Vagina (tissue), 2 donors: Measurements from ENCODE around the gene ASAP3. TPM values are rescaled to one million over a fixed set of nuclear protein-coding genes. Genes with fewer than 3 reads are reported as not detected.

Source experiments
- DNase-seq, 2 donors: peaks; one replicate each; pipeline ENCODE4 v3.0.0-alpha.2; 2017; ENCODE audit errors: extremely low spot score in 2 of 2
- H3K27ac ChIP-seq: fragments of 200-600 bp; sonication (generic); one replicate; pipeline ENCODE4 v1.5.1; 2019
- H3K27me3 ChIP-seq: fragments of 200-600 bp; sonication (generic); one replicate; pipeline ENCODE4 v1.5.1; 2019
- H3K36me3 ChIP-seq, 2 donors: fragments of 200-600 bp; sonication (generic); one replicate each; pipeline ENCODE4 v1.5.1; 2017 to 2019
- H3K4me1 ChIP-seq: fragments of 200-600 bp; sonication (generic); one replicate; pipeline ENCODE4 v1.5.1; 2019
- H3K4me3 ChIP-seq, 2 donors: fragments of 200-600 bp; sonication (generic); 1 replicate in 1 of 2; 2 replicates in 1 of 2; pipeline ENCODE4 v1.5.1; 2016 to 2019
- H3K9me3 ChIP-seq: fragments of 200-600 bp; sonication (generic); one replicate; pipeline ENCODE4 v1.5.1; 2019
- POLR2A ChIP-seq, 2 donors: fragments of 450-650 bp; IDR thresholded peaks; one replicate each; pipeline ENCODE4 v1.6.1; 2017; ENCODE audit warnings: antibody characterized with exemption in 2 of 2, mild to moderate bottlenecking in 2 of 2, moderate library complexity in 2 of 2
- POLR2AphosphoS5 ChIP-seq, 2 donors: sonication (generic); formaldehyde crosslinking; IDR thresholded peaks; one replicate each; pipeline ENCODE4 v1.9.0; 2017; ENCODE audit warnings: antibody characterized with exemption in 2 of 2, mild to moderate bottlenecking in 2 of 2, low read depth in 1 of 2; ENCODE audit not compliant: insufficient read depth in 1 of 2
- intact Hi-C: fragments of 100-400 bp; cut with DNase I; formaldehyde crosslinking; loops from one replicate; pipeline ENCODE4 v1.15.1; 2023
- total RNA-seq: library from RNA; depleted of rRNA; stranded (reverse); fragments of >200 nt; gene quantifications from one replicate; pipeline ENCODE4 v1.2.3, GENCODE V29; 2016
- TF ChIP-seq, protein P1 (sequence below), 3 experiments: fragments of 450-650 bp in 2 of 3; fragments of 200-600 bp in 1 of 3; sonication (generic) in 1 of 3; IDR thresholded peaks; one replicate each; pipeline ENCODE4 v1.5.1; 2017 to 2019; ENCODE audit warnings: antibody characterized with exemption in 3 of 3, mild to moderate bottlenecking in 2 of 3, moderate library complexity in 2 of 3

Gene ASAP3
- total RNA-seq, 1 donor from 2014 or later, result 79.1 TPM

DNA sequence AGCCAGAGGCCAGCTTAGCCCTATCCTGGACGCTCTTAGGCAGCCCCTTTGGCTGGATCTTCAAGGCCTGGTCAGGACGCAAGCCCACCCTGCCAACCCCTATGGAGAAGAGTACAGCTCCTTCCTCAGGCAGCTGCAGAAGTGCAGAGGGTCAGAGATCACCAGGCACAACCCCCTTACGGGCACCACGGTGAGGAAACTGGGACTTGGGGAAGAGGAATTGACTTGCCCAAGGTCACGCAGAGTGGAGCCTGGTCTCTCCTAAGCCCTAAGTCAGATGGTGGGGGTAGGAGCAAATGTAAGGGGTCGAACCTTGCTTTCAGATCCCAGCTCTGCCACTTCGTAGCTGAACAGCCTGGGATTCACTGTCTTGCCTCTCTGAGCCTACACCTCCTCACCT, 43.4 kb upstream of the ASAP3 start:
- no peak overlapping the region for H3K27ac ChIP-seq
- H3K4me3 ChIP-seq, result no peak overlapping the region
- H3K27me3 ChIP-seq, result no peaks in the 10 kb centered on the region
- no peak for DNase-seq
- H3K9me3 ChIP-seq, result no peaks in the 10 kb centered on the region
- H3K36me3 ChIP-seq, result no peaks in the 10 kb centered on the region
- peaks cover 51% of the 10 kb centered on the region for H3K4me1 ChIP-seq
- intact Hi-C loops, result no loop called here
- no peak for TF ChIP-seq POLR2A (IDR thresholded peaks at IDR 0.05)
- TF ChIP-seq POLR2AphosphoS5 (IDR thresholded peaks at IDR 0.05; ENCODE audit: insufficient read depth in 1 of 2, low read depth in 1 of 2), result no peak
- TF ChIP-seq, protein P1, sequence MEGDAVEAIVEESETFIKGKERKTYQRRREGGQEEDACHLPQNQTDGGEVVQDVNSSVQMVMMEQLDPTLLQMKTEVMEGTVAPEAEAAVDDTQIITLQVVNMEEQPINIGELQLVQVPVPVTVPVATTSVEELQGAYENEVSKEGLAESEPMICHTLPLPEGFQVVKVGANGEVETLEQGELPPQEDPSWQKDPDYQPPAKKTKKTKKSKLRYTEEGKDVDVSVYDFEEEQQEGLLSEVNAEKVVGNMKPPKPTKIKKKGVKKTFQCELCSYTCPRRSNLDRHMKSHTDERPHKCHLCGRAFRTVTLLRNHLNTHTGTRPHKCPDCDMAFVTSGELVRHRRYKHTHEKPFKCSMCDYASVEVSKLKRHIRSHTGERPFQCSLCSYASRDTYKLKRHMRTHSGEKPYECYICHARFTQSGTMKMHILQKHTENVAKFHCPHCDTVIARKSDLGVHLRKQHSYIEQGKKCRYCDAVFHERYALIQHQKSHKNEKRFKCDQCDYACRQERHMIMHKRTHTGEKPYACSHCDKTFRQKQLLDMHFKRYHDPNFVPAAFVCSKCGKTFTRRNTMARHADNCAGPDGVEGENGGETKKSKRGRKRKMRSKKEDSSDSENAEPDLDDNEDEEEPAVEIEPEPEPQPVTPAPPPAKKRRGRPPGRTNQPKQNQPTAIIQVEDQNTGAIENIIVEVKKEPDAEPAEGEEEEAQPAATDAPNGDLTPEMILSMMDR (IDR thresholded peaks at IDR 0.05), result no peak

DNA sequence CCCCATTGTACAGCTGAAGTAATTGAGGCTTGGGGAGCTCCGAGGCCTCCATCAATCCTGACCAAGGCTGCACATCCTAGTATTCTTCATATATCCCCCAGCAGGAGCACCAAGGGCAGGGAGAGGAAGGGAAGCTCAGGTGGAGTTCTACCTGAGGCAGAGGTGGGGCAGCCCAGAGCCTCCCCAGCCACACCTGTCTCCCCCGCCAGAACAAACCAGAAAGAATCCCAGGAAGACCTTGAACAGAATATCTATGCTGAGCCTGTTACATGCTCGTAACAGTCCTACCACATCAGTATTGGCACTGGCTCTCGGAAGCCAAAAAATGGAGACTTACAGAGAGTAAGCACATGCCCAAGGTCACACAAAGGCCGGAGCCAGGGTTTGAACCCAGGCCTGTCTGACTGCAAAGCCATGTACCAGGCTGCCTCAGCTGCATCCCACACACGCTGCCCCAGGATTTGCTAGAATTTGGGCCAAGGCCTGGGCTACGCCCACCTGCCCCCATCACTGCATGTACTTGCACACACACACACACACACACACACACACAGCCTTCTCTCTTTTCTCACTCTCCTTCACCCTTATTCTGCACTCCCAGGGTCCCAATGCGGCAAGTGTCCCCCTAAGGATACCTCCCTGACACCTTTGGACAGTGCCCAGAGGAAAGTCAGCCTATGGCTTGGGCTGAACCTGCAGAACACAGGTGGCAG, 42.5 kb upstream of the ASAP3 start:
- Histone ChIP-seq H3K36me3 (no peaks in the 10 kb centered on the region), H3K27ac (no peak overlapping the region), H3K4me3 (no peak overlapping the region), H3K27me3 (no peaks in the 10 kb centered on the region), H3K4me1 (peaks cover 43% of the 10 kb centered on the region), H3K9me3 (no peaks in the 10 kb centered on the region)
- TF ChIP-seq POLR2A (IDR thresholded peaks at IDR 0.05), result no peak
- TF ChIP-seq POLR2AphosphoS5 (IDR thresholded peaks at IDR 0.05; ENCODE audit: insufficient read depth in 1 of 2, low read depth in 1 of 2), result no peak
- TF ChIP-seq, protein P1 (IDR thresholded peaks at IDR 0.05), result no peak
- intact Hi-C loops, result no loop called here
- no peak for DNase-seq

DNA sequence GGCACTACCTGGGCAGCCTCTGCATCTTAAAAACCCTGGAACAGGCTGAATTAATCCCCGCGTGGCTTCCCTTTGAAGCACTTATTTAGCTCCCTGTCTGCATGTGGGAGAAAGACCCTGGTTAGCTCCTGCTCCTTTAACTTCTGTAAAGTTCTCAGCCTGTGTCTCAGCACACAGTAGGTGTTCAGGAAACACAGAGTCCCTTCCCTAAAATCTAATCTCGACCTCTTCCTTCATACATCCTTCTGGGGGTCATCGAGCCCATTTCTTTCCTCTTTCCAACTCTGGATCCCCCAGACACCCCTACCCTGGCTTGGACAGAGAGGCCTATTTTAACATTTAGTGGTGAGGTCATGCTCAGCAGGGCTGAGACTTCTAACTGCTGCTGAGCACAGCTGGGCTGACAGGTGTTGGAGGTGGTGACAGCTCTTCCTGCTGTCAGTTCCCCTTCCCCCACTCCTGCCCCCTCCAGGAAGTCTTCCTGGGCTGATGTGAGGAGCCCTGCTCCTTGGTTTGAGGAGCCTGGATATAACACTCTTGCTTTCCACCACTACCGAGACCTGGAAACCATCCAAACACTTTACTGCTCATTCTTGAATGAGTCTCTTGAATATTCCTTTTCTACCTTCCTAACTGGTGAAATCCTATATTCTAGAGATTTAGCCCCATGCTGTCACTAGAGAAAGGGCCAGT, 41.7 kb upstream of the ASAP3 start:
- no peaks in the 10 kb centered on the region for H3K36me3 ChIP-seq
- no peak overlapping the region for H3K4me3 ChIP-seq
- H3K4me1 ChIP-seq, result peaks cover 36% of the 10 kb centered on the region
- TF ChIP-seq POLR2A (IDR thresholded peaks at IDR 0.05), result no peak
- TF ChIP-seq, protein P1 (IDR thresholded peaks at IDR 0.05), result no peak
- no peaks in the 10 kb centered on the region for H3K9me3 ChIP-seq
- H3K27me3 ChIP-seq, result no peaks in the 10 kb centered on the region
- no peak overlapping the region for H3K27ac ChIP-seq
- intact Hi-C loops, result no loop called here
- DNase-seq, result no peak

DNA sequence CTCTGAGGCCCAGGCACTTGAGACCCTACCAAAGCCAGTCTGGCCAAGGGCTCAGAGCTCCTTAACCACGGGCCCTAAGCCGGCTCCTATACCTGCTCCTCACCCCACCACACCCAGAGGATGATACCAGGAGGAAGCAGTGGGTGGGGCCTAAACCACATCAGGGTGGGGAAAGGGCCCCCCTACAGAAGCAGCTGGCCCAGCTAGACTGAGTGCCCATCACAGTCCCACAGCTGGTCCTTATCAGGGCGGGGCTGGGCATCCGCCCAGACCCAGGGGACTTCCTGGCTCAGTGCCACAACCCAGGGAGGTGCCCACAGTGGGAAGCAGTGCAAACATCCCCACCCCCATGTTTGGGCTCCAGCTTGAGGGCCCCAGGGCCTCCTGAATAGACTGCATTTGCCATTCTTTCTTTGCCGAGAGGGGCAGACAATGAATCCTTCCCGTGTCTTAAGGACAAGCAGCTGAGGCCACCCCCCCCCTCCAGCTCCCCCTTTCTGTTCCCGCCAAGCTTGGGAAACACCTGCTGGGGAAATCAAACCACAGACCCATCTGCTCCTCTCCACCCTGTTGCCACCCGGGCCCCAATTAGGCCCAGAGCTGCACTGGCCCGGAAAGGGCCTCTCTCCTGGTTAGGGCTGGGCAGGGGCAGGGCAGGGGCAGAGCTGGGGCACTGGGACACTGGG, 40.9 kb upstream of the ASAP3 start:
- TF ChIP-seq POLR2A (IDR thresholded peaks at IDR 0.05), result no peak
- TF ChIP-seq, protein P1 (IDR thresholded peaks at IDR 0.05), result no peak
- no peak for TF ChIP-seq POLR2AphosphoS5 (IDR thresholded peaks at IDR 0.05; ENCODE audit: insufficient read depth in 1 of 2, low read depth in 1 of 2)
- Histone ChIP-seq H3K4me1 (peaks cover 28% of the 10 kb centered on the region), H3K4me3 (no peak overlapping the region), H3K27ac (no peak overlapping the region), H3K36me3 (no peaks in the 10 kb centered on the region), H3K9me3 (no peaks in the 10 kb centered on the region), H3K27me3 (no peaks in the 10 kb centered on the region)
- intact Hi-C loops, result no loop called here
- DNase-seq, result no peak
